ENCODE data around the gene ACER2. TPM values are rescaled to one million over a fixed set of nuclear protein-coding genes. Genes with fewer than 3 reads are reported as not detected.

The ACER2 gene
- total RNA-seq, 1 donor from 2014 or later = 20.5 TPM

- DNase-seq (ENCODE audit: low spot score) = no peak
Observed at GRCh38 chr9:19481971-19482404, 73.2 kb downstream of the ACER2 start.

GRCh38 chr9:19484699-19485098 is 75.9 kb downstream of the ACER2 start:
- no peak for DNase-seq (ENCODE audit: low spot score)

- no peak for DNase-seq (ENCODE audit: low spot score)
Observed at GRCh38 chr9:19485193-19485592, 76.4 kb downstream of the ACER2 start.

GRCh38 chr9:19486803-19487202 is 78.0 kb downstream of the ACER2 start:
- no peak for DNase-seq (ENCODE audit: low spot score)

- no peak for DNase-seq (ENCODE audit: low spot score)
Observed at GRCh38 chr9:19488721-19489120, 79.9 kb downstream of the ACER2 start.

GRCh38 chr9:19490269-19490668 is 81.5 kb downstream of the ACER2 start:
- DNase-seq (ENCODE audit: low spot score) = no peak

- no peak for DNase-seq (ENCODE audit: low spot score)
Observed at GRCh38 chr9:19490828-19491227, 82.0 kb downstream of the ACER2 start.

GRCh38 chr9:19492775-19493173 is 84.0 kb downstream of the ACER2 start:
- DNase-seq (ENCODE audit: low spot score) = no peak

GRCh38 chr9:19493174-19493811 is 84.5 kb downstream of the ACER2 start:
- no peak for DNase-seq (ENCODE audit: low spot score)

GRCh38 chr9:19493876-19494275 is 85.1 kb downstream of the ACER2 start:
- DNase-seq (ENCODE audit: low spot score) = no peak

- DNase-seq (ENCODE audit: low spot score) = no peak
Observed at GRCh38 chr9:19495186-19496028, 86.6 kb downstream of the ACER2 start.

- DNase-seq (ENCODE audit: low spot score) = no peak
Observed at GRCh38 chr9:19496321-19497050, 87.7 kb downstream of the ACER2 start.

- DNase-seq (ENCODE audit: low spot score) = no peak
Observed at GRCh38 chr9:19497276-19497675, 88.5 kb downstream of the ACER2 start.

- DNase-seq (ENCODE audit: low spot score) = no peak
Observed at GRCh38 chr9:19498015-19498414, 89.2 kb downstream of the ACER2 start.

Other genes starting within 250 kb of the ACER2 start
- gene DENND4C, start 178.3 kb upstream of the ACER2 start, total RNA-seq = 62.7 TPM
- 1,888 TPM for gene RPS6, start 28.8 kb upstream of the ACER2 start, total RNA-seq